Breast epithelium (tissue), 4 donors: ENCODE results near the gene HOXC11. TPM values are rescaled to one million over a fixed set of nuclear protein-coding genes. Genes with fewer than 3 reads are reported as not detected.

Experiments used
- DNase-seq, 2 donors: peaks; one replicate each; pipeline ENCODE4 v3.0.0-alpha.2; 2019; ENCODE audit warnings: low spot score in 2 of 2
- H3K27ac ChIP-seq, 2 donors: fragments of 200-600 bp; sonication (generic) in 1 of 2; one replicate each; pipeline ENCODE4 v1.5.1; 2016 to 2019; ENCODE audit warnings: mild to moderate bottlenecking in 1 of 2
- H3K27me3 ChIP-seq, 2 donors: fragments of 200-600 bp; sonication (generic) in 1 of 2; one replicate each; pipeline versions ENCODE4 v1.5.1 to v1.6.0; 2017 to 2019; ENCODE audit warnings: control low read depth in 1 of 2, mild to moderate bottlenecking in 1 of 2
- H3K36me3 ChIP-seq: fragments of 200-600 bp; one replicate; pipeline ENCODE4 v1.5.1; 2019
- H3K4me1 ChIP-seq, 2 donors: fragments of 200-600 bp; sonication (generic); one replicate each; pipeline ENCODE4 v1.5.1; 2016 to 2019; ENCODE audit warnings: control low read depth in 1 of 2
- H3K4me3 ChIP-seq, 3 donors: fragments of 200-600 bp; sonication (generic); 1 replicate in 2 of 3; 2 replicates in 1 of 3; pipeline ENCODE4 v1.5.1; 2016 to 2019; ENCODE audit warnings: mild to moderate bottlenecking in 3 of 3, moderate library complexity in 2 of 3
- H3K9me3 ChIP-seq, 2 donors: fragments of 200-600 bp; sonication (generic) in 1 of 2; one replicate each; pipeline ENCODE4 v1.5.1; 2016 to 2019; ENCODE audit warnings: control low read depth in 1 of 2
- CTCF ChIP-seq, 3 donors: fragments of 450-650 bp; IDR thresholded peaks; one replicate each; pipeline ENCODE4 v1.5.1; 2016 to 2017; ENCODE audit warnings: antibody characterized with exemption in 3 of 3, mild to moderate bottlenecking in 3 of 3, moderate library complexity in 3 of 3
- POLR2A ChIP-seq: fragments of 450-650 bp; IDR thresholded peaks from one replicate; pipeline ENCODE4 v1.6.1; 2016; ENCODE audit warnings: antibody characterized with exemption, mild to moderate bottlenecking, moderate library complexity
- POLR2AphosphoS5 ChIP-seq, 3 donors: sonication (generic); formaldehyde crosslinking; IDR thresholded peaks; one replicate each; pipeline ENCODE4 v1.6.1; 2017; ENCODE audit warnings: antibody characterized with exemption in 3 of 3
- intact Hi-C: fragments of 100-400 bp; cut with DNase I; formaldehyde crosslinking; loops from one replicate; pipeline ENCODE4 v1.15.1; 2023; ENCODE audit warnings: low total_unique reads
- total RNA-seq, 3 donors: library from RNA; depleted of rRNA; stranded (reverse); fragments of >200 nt; gene quantifications; one replicate each; pipeline ENCODE4 v1.1.0, GENCODE V29; 2016

The HOXC11 gene
- total RNA-seq, 3 donors from 2014 or later: 0.29 TPM; not detected in 2

- H3K27ac ChIP-seq: no peak overlapping the region
- H3K4me3 ChIP-seq: no peak overlapping the region
- H3K4me1 ChIP-seq: no peaks in the 10 kb centered on the region
- DNase-seq: no peak
- H3K27me3 ChIP-seq: peaks cover 11 to 100% of the 10 kb centered on the region in 2 donors
- TF ChIP-seq POLR2A (no peak), CTCF (IDR thresholded peaks at IDR 0.05) (no peak), POLR2AphosphoS5 (IDR thresholded peaks at IDR 0.05) (no peak)
- no peaks in the 10 kb centered on the region for H3K36me3 ChIP-seq
- intact Hi-C loops: no loop called here
- H3K9me3 ChIP-seq: no peaks in the 10 kb centered on the region
Measured at GRCh38 chr12:53964315-53964713, 8.6 kb upstream of the HOXC11 start.

GRCh38 chr12:53965281-53966084 is 7.4 kb upstream of the HOXC11 start:
- Histone ChIP-seq H3K27ac (no peak overlapping the region), H3K4me1 (no peaks in the 10 kb centered on the region), H3K36me3 (no peaks in the 10 kb centered on the region), H3K27me3 (peaks cover 11 to 100% of the 10 kb centered on the region in 2 donors), H3K9me3 (no peaks in the 10 kb centered on the region), H3K4me3 (peak overlapping the region in 2 of 3 donors; percentile 14 to 15)
- TF ChIP-seq CTCF (IDR thresholded peaks at IDR 0.05) (no peak), POLR2A (no peak), POLR2AphosphoS5 (IDR thresholded peaks at IDR 0.05) (no peak)
- intact Hi-C loops: no loop called here
- no peak for DNase-seq

GRCh38 chr12:53966085-53966384 is 6.9 kb upstream of the HOXC11 start:
- peak overlapping the region in 2 of 3 donors; percentile 14 to 15 for H3K4me3 ChIP-seq

GRCh38 chr12:53966385-53967133 is 6.4 kb upstream of the HOXC11 start:
- Histone ChIP-seq H3K36me3 (no peaks in the 10 kb centered on the region), H3K27me3 (peaks cover 7 to 100% of the 10 kb centered on the region in 2 donors), H3K9me3 (no peaks in the 10 kb centered on the region), H3K27ac (no peak overlapping the region), H3K4me1 (no peaks in the 10 kb centered on the region), H3K4me3 (peak overlapping the region in 1 of 3 donors; percentile 14)
- TF ChIP-seq POLR2A (no peak), POLR2AphosphoS5 (IDR thresholded peaks at IDR 0.05) (no peak), CTCF (IDR thresholded peaks at IDR 0.05) (no peak)
- intact Hi-C loops: no loop called here
- no peak for DNase-seq

More at GRCh38 chr12:53966085-53966384, 6.9 kb upstream of the HOXC11 start:
- Histone ChIP-seq H3K36me3 (no peaks in the 10 kb centered on the region), H3K4me1 (no peaks in the 10 kb centered on the region), H3K27ac (no peak overlapping the region), H3K27me3 (peaks cover 9 to 100% of the 10 kb centered on the region in 2 donors), H3K9me3 (no peaks in the 10 kb centered on the region)
- intact Hi-C loops: no loop called here
- DNase-seq: no peak
- TF ChIP-seq CTCF (IDR thresholded peaks at IDR 0.05) (no peak), POLR2A (no peak), POLR2AphosphoS5 (IDR thresholded peaks at IDR 0.05) (no peak)

GRCh38 chr12:53967421-53967925 is 5.5 kb upstream of the HOXC11 start:
- intact Hi-C loops: no loop called here
- no peaks in the 10 kb centered on the region for H3K4me1 ChIP-seq
- TF ChIP-seq POLR2AphosphoS5 (IDR thresholded peaks at IDR 0.05): no peak
- no peak for TF ChIP-seq CTCF (IDR thresholded peaks at IDR 0.05)
- TF ChIP-seq POLR2A: no peak
- H3K27me3 ChIP-seq: peaks cover 11 to 100% of the 10 kb centered on the region in 2 donors
- H3K27ac ChIP-seq: no peak overlapping the region
- H3K9me3 ChIP-seq: no peaks in the 10 kb centered on the region
- no peak for DNase-seq
- peak overlapping the region in 1 of 3 donors; percentile 14 for H3K4me3 ChIP-seq
- no peaks in the 10 kb centered on the region for H3K36me3 ChIP-seq
